Activated CD4-positive, alpha-beta T cell treated with anti-CD3 and anti-CD28 coated beads for 36 hours (primary cell): ENCODE measurements around the gene PLD1. TPM values are rescaled to one million over a fixed set of nuclear protein-coding genes. Genes with fewer than 3 reads are reported as not detected.

ENCODE experiments used
- ATAC-seq: fragments of 200-7000 bp; cut with Tn5 transposase; one replicate; pipeline ENCODE4 v1.10.0; 2021; ENCODE audit warnings: mild to moderate bottlenecking, moderate library complexity
- CTCF ChIA-PET: fragments of 350-600 bp; sonication (Branson Sonifier 250); formaldehyde crosslinking; loops from one replicate; lab custom pipeline; 2021; ENCODE audit warnings: antibody characterized with exemption; lab: Charles Lee
- POLR2A ChIA-PET: fragments of 350-600 bp; sonication (Branson Sonifier 250); formaldehyde crosslinking; loops from one replicate; lab custom pipeline; 2021; ENCODE audit warnings: antibody characterized with exemption, inconsistent platforms; lab: Charles Lee
- DNase-seq: peaks from one replicate; pipeline ENCODE4 v3.0.0-alpha.2; 2020
- H3K27ac Mint-ChIP-seq: one replicate; pipeline ENCODE4 v1.8.0; 2021; ENCODE audit warnings: mixed read lengths
- H3K27me3 Mint-ChIP-seq: one replicate; pipeline ENCODE4 v1.8.0; 2021; ENCODE audit warnings: mixed read lengths
- H3K36me3 Mint-ChIP-seq: one replicate; pipeline ENCODE4 v1.8.0; 2021; ENCODE audit warnings: low read depth, mixed read lengths
- H3K4me1 Mint-ChIP-seq: one replicate; pipeline ENCODE4 v1.8.0; 2021; ENCODE audit warnings: mixed read lengths
- H3K4me3 Mint-ChIP-seq: one replicate; pipeline ENCODE4 v1.8.0; 2021; ENCODE audit warnings: mild to moderate bottlenecking, moderate library complexity, mixed read lengths
- H3K9me3 Mint-ChIP-seq: one replicate; pipeline ENCODE4 v1.8.0; 2021; ENCODE audit warnings: low read depth, mixed read lengths
- intact Hi-C, 2 experiments: fragments of 100-400 bp; cut with DNase I in 1 of 2; cut with micrococcal nuclease in 1 of 2; formaldehyde crosslinking; loops; one replicate each; pipeline versions ENCODE4 v1.14.2 to v1.15.1; 2022 to 2024; cut with DNase I, micrococcal nuclease
- total RNA-seq, 2 experiments: library from RNA; stranded (reverse); gene quantifications; one replicate each; pipeline ENCODE4 v1.2.3, GENCODE V29; 2021

Gene PLD1
- total RNA-seq, 2 experiments from 2014 or later, result 1.1 to 1.2 TPM

DNA sequence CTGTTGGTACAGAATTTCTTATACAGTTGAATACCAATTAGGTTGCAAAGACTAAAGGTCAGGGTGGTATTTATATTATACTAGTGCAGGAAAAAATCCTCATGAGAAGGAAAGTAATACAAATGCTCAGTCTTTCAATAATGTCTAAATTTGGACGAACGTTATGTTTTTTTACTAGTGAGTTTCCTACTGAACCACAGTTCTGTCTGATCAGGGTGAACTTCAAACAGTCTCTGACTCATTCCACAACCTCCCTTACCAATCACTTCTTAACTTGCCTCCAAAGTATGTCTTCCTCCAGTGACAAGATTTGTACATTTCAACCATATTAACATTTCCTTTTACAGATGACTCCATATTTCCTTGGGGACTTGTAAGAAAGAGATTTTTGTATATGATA, 36.3 kb upstream of the PLD1 start:
- ChIA-PET POLR2A (no interaction called here), CTCF (interaction anchor here (1.4 kb wide), 1 partner anchor 19 kb away, joined by 3 read pairs; no protein-coding TSS in a partner anchor)
- peaks cover 21% of the 10 kb centered on the region for H3K4me1 Mint-ChIP-seq
- intact Hi-C loops, result loop anchor here in 1 of 2 experiments (2.0 kb wide), 1 partner anchor 260 kb away; no protein-coding TSS in a partner anchor
- H3K27me3 Mint-ChIP-seq, result peaks cover 8% of the 10 kb centered on the region
- no peaks in the 10 kb centered on the region for H3K9me3 Mint-ChIP-seq
- no peak overlapping the region for H3K4me3 Mint-ChIP-seq
- no peaks in the 10 kb centered on the region for H3K36me3 Mint-ChIP-seq
- ATAC-seq (peak; percentile 98), DNase-seq (no peak)
- no peak overlapping the region for H3K27ac Mint-ChIP-seq

DNA sequence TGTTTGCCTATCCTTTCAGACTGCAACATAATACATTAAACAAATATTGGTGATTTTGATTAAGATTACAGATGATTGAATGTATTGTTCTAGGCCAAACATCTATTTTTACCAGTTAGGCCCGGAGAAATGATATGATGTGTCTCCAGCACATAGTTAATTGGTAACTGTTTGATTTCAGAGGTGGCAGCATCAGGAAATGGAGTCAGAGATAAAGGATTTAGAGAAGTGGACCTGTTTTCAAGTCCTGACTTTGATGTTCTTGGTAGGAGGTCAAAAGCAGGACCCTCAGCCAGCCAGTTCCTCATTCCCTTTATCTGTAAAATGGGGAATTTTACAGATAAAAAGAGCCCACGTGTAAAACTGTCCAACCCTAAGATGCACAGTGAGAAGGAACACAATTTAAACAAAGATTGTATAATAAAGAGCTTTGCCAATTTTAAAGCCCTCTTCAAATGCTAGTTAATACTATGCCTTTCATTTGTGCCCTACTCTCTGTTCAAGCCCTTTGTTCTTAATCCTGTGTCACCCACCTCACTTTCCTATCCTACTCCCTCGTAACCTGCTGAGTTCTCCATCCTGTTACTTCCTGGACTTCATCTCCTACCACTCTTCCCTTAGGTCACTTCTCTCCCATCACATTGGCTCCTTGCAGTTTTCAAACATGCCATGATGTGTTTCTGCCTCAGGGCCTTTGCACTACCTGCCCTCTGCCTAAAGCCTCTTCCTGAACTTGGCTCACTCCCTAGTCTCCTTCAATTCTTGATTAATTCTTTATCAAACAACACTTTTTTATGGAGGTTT, 35.4 kb upstream of the PLD1 start:
- no peak overlapping the region for H3K27ac Mint-ChIP-seq
- H3K4me1 Mint-ChIP-seq, result peaks cover 21% of the 10 kb centered on the region
- DNase-seq (no peak), ATAC-seq (no peak)
- intact Hi-C loops, result loop anchor here in 1 of 2 experiments (2.0 kb wide), 1 partner anchor 261 kb away; no protein-coding TSS in a partner anchor
- CTCF ChIA-PET, result no interaction called here
- peaks cover 8% of the 10 kb centered on the region for H3K27me3 Mint-ChIP-seq
- H3K36me3 Mint-ChIP-seq, result no peaks in the 10 kb centered on the region
- no peak overlapping the region for H3K4me3 Mint-ChIP-seq
- no peaks in the 10 kb centered on the region for H3K9me3 Mint-ChIP-seq
- POLR2A ChIA-PET, result no interaction called here

- Mint-ChIP-seq H3K4me3 (no peak overlapping the region), H3K27me3 (peaks cover 10% of the 10 kb centered on the region), H3K9me3 (no peaks in the 10 kb centered on the region), H3K27ac (no peak overlapping the region), H3K36me3 (no peaks in the 10 kb centered on the region), H3K4me1 (peaks cover 21% of the 10 kb centered on the region)
- CTCF ChIA-PET, result no interaction called here
- intact Hi-C loops, result no loop called here
- DNase-seq, result no peak
- POLR2A ChIA-PET, result no interaction called here
- ATAC-seq, result no peak
Observed at GRCh38 chr3:171844873-171845272, 34.6 kb upstream of the PLD1 start.

DNA sequence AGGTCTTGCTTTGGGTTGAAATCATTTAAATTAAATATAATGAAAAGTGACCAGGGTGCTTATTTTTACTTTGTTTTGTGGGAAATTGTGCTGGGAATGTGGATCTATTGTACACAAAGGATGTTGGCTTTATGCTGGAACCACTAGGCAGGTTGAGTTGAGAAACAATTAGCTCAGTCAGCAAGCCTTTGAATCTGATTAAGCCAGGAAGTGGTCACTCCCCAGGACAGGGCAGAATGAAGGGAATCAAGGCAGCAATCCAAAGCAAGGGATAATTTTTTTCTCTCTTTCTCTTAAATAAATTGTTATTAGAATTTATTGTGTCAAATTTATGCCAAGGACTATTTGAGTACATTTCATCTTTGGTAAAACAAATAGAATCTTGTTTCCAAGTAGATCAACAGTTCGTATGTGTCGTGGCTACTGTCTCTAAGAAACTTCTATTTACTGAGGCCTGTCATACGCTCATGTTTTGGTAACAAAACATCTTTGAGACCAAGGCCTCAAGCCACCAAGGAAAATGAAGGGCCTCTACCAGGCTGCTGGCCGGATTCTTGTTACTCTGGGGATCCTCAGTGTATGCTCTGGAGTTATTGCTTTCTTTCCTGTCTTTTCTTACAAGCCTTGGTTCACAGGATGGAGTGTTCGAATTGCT, 32.7 kb upstream of the PLD1 start, which contains the start of gene TMEM212:
TMEM212 (plus strand) TSS at position 486 of the 655 bp plus-strand sequence; CDS start at position 521, 35 bp downstream.
- no peak for DNase-seq
- Mint-ChIP-seq H3K9me3 (no peaks in the 10 kb centered on the region), H3K27me3 (peaks cover 9% of the 10 kb centered on the region), H3K27ac (no peak within 1 kb of the TSS), H3K4me3 (no peak within 1 kb of the TSS), H3K36me3 (no peaks in the 10 kb centered on the region), H3K4me1 (peaks cover 20% of the 10 kb centered on the region)
- ATAC-seq, result no peak
- CTCF ChIA-PET, result no interaction called here
- POLR2A ChIA-PET, result no interaction called here
- intact Hi-C loops, result no loop called here

DNA sequence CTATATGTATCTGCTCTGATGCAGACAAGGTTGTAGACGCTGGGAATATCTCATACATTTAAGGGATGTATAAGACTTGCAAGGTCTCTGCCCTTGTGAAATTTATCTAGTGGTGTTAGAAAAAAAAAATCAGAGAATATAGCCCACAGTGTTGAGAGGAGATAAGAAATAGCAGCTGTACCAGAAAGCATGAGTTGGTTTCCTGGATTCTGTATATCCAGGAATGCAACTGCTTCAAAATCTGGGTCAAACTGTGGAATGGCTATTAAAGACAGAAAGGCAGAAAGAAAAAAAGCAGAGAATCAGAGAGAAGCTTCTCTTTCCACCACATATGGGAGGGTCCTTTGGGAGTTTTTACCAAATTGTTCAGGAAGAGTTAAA, 31.3 kb upstream of the PLD1 start:
- intact Hi-C loops, result no loop called here
- H3K4me3 Mint-ChIP-seq, result no peak overlapping the region
- H3K9me3 Mint-ChIP-seq, result no peaks in the 10 kb centered on the region
- ATAC-seq (no peak), DNase-seq (no peak)
- CTCF ChIA-PET, result interaction anchor here (1.7 kb wide), 1 partner anchor 42 kb away, joined by 4 read pairs; no protein-coding TSS in a partner anchor
- H3K27ac Mint-ChIP-seq, result no peak overlapping the region
- H3K27me3 Mint-ChIP-seq, result peaks cover 10% of the 10 kb centered on the region
- H3K4me1 Mint-ChIP-seq, result peaks cover 8% of the 10 kb centered on the region
- no peaks in the 10 kb centered on the region for H3K36me3 Mint-ChIP-seq
- POLR2A ChIA-PET, result no interaction called here

GRCh38 chr3:171840811-171841619, 30.7 kb upstream of the PLD1 start:
- POLR2A ChIA-PET, result interaction anchor here (0.6 to 0.7 kb wide), 2 partner anchors 670 to 769 kb away, joined by 4 to 7 read pairs; no protein-coding TSS in a partner anchor
- DNase-seq, result no peak
- Mint-ChIP-seq H3K9me3 (no peaks in the 10 kb centered on the region), H3K36me3 (no peaks in the 10 kb centered on the region), H3K4me1 (peaks cover 2% of the 10 kb centered on the region), H3K27ac (no peak overlapping the region), H3K27me3 (peaks cover 10% of the 10 kb centered on the region), H3K4me3 (no peak overlapping the region)
- no peak for ATAC-seq
- CTCF ChIA-PET, result interaction anchor here (1.7 to 2.8 kb wide), 2 partner anchors 11 to 42 kb away, joined by 4 to 12 read pairs; no protein-coding TSS in a partner anchor
- intact Hi-C loops, result no loop called here

DNA sequence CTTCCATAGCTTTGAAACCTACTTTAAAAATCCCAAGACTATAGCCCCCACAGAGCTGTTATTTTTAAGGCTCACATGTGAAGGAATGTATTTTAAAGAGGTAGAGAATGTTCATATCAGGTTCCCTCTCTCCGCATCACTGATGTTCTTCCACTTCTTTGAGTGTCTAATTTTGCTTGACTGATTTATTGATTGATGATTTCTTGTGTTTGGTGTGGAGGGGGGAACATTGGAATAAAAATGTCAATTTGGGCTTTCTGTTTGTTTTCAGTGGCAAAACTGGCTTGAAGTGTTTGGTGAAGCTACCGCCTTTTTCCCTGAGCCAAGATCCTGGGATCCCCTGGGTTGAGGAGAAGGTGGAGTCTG, 30.1 kb upstream of the PLD1 start:
- Mint-ChIP-seq H3K27ac (no peak overlapping the region), H3K36me3 (no peaks in the 10 kb centered on the region), H3K4me3 (no peak overlapping the region), H3K27me3 (peaks cover 12% of the 10 kb centered on the region), H3K9me3 (no peaks in the 10 kb centered on the region), H3K4me1 (no peaks in the 10 kb centered on the region)
- no peak for ATAC-seq
- CTCF ChIA-PET, result interaction anchor here (0.6 to 2.8 kb wide), 3 partner anchors 11 to 493 kb away, joined by 3 to 12 read pairs (median 4); no protein-coding TSS in a partner anchor
- POLR2A ChIA-PET, result interaction anchor here (0.6 to 0.7 kb wide), 2 partner anchors 671 to 769 kb away, joined by 4 to 7 read pairs; no protein-coding TSS in a partner anchor
- DNase-seq, result no peak
- intact Hi-C loops, result no loop called here

DNA sequence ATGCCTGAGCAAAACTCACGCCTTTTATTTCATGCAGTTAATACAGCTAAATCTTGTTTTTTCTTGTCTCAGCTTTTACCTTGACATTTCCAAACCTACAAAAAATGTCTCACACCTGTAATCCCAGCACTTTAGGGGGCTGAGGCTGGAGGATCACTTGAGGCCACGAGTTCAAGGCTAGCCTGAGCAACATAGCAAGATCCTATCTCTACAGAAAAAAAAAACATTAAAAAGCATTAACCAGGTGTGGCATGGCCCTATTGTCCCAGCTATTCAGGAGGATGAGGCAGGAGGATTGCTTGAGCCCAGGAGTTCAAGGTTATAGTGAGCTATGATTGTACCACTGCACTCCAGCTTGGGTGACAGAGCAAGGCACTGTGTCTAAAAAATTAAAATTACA, 29.0 kb upstream of the PLD1 start:
- H3K4me1 Mint-ChIP-seq, result no peaks in the 10 kb centered on the region
- intact Hi-C loops, result loop anchor here in 1 of 2 experiments (10.0 kb wide), 1 partner anchor 674 kb away; no protein-coding TSS in a partner anchor
- ChIA-PET CTCF (interaction anchor here (0.6 to 2.8 kb wide), 3 partner anchors 10 to 670 kb away, joined by 4 to 12 read pairs (median 5); no protein-coding TSS in a partner anchor), POLR2A (interaction anchor here (0.7 kb wide), 1 partner anchor 16 kb away, joined by 3 read pairs; no protein-coding TSS in a partner anchor)
- no peak overlapping the region for H3K27ac Mint-ChIP-seq
- H3K27me3 Mint-ChIP-seq, result peaks cover 12% of the 10 kb centered on the region
- H3K36me3 Mint-ChIP-seq, result no peaks in the 10 kb centered on the region
- H3K4me3 Mint-ChIP-seq, result no peak overlapping the region
- DNase-seq (no peak), ATAC-seq (no peak)
- no peaks in the 10 kb centered on the region for H3K9me3 Mint-ChIP-seq

- H3K27me3 Mint-ChIP-seq, result peaks cover 12% of the 10 kb centered on the region
- intact Hi-C loops, result loop anchor here in 1 of 2 experiments (10.0 kb wide), 1 partner anchor 673 kb away; no protein-coding TSS in a partner anchor
- ATAC-seq (no peak), DNase-seq (no peak)
- H3K4me1 Mint-ChIP-seq, result no peaks in the 10 kb centered on the region
- H3K9me3 Mint-ChIP-seq, result no peaks in the 10 kb centered on the region
- no peak overlapping the region for H3K27ac Mint-ChIP-seq
- ChIA-PET CTCF (interaction anchor here (0.7 to 2.8 kb wide), 3 partner anchors 9 to 66 kb away, joined by 3 to 12 read pairs (median 5); no protein-coding TSS in a partner anchor), POLR2A (no interaction called here)
- H3K4me3 Mint-ChIP-seq, result no peak overlapping the region
- no peaks in the 10 kb centered on the region for H3K36me3 Mint-ChIP-seq
Observed at GRCh38 chr3:171838218-171838720, 28.0 kb upstream of the PLD1 start.

- Mint-ChIP-seq H3K4me3 (no peak overlapping the region), H3K4me1 (no peaks in the 10 kb centered on the region), H3K27ac (no peak overlapping the region), H3K9me3 (no peaks in the 10 kb centered on the region), H3K36me3 (no peaks in the 10 kb centered on the region), H3K27me3 (peaks cover 12% of the 10 kb centered on the region)
- DNase-seq (no peak), ATAC-seq (no peak)
- intact Hi-C loops, result loop anchor here in 1 of 2 experiments (10.0 kb wide), 1 partner anchor 673 kb away; no protein-coding TSS in a partner anchor
- ChIA-PET POLR2A (no interaction called here), CTCF (interaction anchor here (0.7 to 2.8 kb wide), 3 partner anchors 8 to 65 kb away, joined by 3 to 12 read pairs (median 5); no protein-coding TSS in a partner anchor)
Observed at GRCh38 chr3:171837698-171838097, 27.4 kb upstream of the PLD1 start.
